ENCODE measurements around the gene SRPK3. TPM values are rescaled to one million over a fixed set of nuclear protein-coding genes. Genes with fewer than 3 reads are reported as not detected.
"Not testable (repeated sequence)": the region's sequence is repeated elsewhere in the genome, so short reads cannot be mapped to it uniquely, and the experiment has no call there.

SRPK3 gene
- total RNA-seq, 1 donor from 2014 or later, result 4.5 TPM

DNA sequence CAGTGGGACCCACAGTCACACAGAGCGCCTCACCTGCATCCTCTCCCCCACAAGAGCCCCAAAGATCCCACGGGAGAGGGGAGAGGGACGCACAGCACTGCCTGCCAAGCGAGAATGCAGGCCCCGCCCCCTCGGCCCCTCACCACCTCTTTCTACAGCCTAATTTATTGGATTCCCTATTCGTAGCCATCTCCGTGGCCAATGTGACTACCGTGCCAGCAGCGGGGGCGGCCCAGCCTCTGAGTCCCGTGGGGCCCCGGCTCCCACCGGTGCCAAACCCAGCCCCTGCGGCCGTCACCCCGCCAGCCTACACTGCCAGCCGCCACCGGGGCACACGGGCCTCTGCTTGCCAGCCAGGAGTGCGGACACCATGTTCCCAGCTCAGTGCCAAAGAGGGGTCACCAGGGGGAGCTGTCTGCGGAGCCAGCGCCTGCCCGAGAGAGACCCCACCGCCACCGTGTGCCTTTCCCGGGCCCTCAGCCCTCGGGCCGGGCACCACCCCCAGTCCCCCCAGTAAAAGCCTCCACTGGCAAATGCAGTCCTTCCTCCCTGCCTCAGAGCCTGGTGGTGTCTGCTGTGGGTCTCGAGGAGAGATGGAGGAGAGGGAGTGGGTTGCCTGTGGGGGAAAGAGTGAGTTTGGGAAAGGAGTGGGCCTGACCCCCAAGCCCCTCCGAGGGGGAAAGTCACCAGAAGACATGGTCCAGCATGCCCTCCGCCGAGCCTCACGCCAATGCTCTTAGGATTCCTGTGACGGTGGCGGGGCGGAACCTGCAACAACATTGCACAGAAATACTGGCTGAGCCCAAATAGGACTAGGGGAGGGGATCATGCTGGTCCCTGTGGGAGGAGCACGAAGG, 36.4 kb upstream of the SRPK3 start:
- TF ChIP-seq, protein P1, sequence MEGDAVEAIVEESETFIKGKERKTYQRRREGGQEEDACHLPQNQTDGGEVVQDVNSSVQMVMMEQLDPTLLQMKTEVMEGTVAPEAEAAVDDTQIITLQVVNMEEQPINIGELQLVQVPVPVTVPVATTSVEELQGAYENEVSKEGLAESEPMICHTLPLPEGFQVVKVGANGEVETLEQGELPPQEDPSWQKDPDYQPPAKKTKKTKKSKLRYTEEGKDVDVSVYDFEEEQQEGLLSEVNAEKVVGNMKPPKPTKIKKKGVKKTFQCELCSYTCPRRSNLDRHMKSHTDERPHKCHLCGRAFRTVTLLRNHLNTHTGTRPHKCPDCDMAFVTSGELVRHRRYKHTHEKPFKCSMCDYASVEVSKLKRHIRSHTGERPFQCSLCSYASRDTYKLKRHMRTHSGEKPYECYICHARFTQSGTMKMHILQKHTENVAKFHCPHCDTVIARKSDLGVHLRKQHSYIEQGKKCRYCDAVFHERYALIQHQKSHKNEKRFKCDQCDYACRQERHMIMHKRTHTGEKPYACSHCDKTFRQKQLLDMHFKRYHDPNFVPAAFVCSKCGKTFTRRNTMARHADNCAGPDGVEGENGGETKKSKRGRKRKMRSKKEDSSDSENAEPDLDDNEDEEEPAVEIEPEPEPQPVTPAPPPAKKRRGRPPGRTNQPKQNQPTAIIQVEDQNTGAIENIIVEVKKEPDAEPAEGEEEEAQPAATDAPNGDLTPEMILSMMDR (IDR thresholded peaks at IDR 0.05), result peak in 1 of 3 experiments; percentile 25
- no peaks in the 10 kb centered on the region for H3K9me3 ChIP-seq
- intact Hi-C loops (cut with DNase I), result no loop called here
- no peak for DNase-seq (ENCODE audit: low spot score in 2 of 2)
- H3K4me1 ChIP-seq, result no peaks in the 10 kb centered on the region
- H3K27ac ChIP-seq, result peak overlapping the region; percentile 78
- peak overlapping the region; percentile 26 to 51 for H3K4me3 ChIP-seq
- no peaks in the 10 kb centered on the region for H3K36me3 ChIP-seq
- no peaks in the 10 kb centered on the region for H3K27me3 ChIP-seq

DNA sequence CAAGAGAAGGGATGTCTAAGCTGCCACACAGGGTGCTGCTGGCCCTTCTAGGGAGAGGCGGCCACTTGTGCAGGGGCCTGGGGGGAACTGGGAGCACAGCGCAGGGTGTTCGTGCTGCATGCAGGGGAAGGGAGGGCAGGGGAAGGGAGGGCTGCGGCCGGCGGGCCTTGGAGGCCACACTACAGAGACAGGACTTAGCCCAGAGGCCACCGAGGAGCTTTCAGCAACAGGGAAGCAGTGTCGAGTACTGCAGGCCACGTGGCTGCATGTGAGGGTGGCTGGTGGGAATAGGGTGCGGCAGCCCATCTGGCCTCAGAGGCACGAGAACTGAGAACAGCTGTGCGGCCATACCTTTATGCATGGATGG, 35.8 kb upstream of the SRPK3 start:
- H3K36me3 ChIP-seq; H3K27me3 ChIP-seq; DNase-seq (ENCODE audit: low spot score in 2 of 2); intact Hi-C loops (cut with DNase I); H3K4me1 ChIP-seq; H3K4me3 ChIP-seq; H3K9me3 ChIP-seq: not testable (repeated sequence)
- peak overlapping the region in 1 of 2 donors; percentile 78 for H3K27ac ChIP-seq

DNA sequence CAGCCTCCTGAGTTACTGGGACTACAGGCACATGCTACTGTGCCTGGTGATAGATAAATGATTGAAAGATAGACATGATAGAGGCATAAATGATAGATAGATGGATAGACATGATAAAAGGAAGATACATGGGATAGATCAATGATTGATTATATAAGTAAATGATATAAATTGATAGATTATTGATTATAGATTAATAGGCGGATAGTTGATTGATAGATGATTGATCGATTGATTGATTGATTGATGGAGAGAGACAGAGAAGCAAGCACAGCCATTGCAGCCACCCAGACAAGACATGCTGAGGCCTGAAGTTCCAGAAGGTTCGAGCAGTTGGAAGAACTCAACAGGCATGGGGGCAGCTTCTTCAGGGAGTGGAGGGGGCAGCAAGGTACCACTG, 34.5 kb upstream of the SRPK3 start:
- intact Hi-C loops (cut with DNase I), result no loop called here
- Histone ChIP-seq H3K27me3 (no peaks in the 10 kb centered on the region), H3K4me3 (no peak overlapping the region), H3K4me1 (no peaks in the 10 kb centered on the region), H3K9me3 (no peaks in the 10 kb centered on the region), H3K36me3 (no peaks in the 10 kb centered on the region), H3K27ac (no peak overlapping the region)
- no peak for DNase-seq (ENCODE audit: low spot score in 2 of 2)
- TF ChIP-seq, protein P1 (IDR thresholded peaks at IDR 0.05), result no peak

DNA sequence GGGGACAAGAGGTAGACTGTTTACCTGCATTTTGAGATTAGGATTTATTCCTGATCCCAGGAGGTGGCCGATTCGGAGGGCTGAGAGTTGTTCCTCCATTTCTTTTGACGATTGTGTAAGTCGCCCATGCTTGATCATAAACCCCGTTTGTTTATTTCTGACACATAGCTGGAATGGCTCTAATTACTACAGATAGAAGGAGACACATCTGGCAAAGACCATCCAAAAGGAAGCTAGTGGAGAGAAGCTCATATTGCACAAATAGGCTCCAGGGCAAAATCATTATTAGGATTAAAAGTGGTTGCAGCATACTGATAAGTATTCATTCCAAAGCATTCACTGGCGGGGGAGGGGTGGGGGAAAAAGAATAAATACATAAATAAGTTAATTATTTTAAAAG, 33.9 kb upstream of the SRPK3 start:
- H3K4me3 ChIP-seq; H3K27me3 ChIP-seq; H3K4me1 ChIP-seq; intact Hi-C loops (cut with DNase I); H3K9me3 ChIP-seq; H3K27ac ChIP-seq; DNase-seq (ENCODE audit: low spot score in 2 of 2); H3K36me3 ChIP-seq: not testable (repeated sequence)

DNA sequence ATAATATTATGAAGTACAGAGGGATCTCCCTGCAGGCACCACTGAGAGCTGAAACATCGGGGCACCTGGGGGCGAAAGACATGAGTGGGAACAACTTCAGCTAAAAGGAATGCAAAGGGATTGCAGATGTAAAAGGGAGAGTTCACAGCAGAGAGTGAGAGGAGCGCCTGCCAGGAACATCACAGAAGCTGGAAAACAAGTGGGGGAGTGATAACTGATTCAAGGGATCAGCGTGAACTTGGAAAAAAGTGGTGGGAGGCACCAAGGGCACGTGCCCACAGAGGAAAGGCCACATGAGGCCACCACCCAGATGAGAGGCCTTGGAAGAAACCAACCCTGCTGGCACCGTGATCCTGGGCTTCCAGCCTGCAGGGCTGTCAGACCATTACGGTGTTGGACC, 31.8 kb upstream of the SRPK3 start:
- H3K27ac ChIP-seq; H3K4me3 ChIP-seq; DNase-seq (ENCODE audit: low spot score in 2 of 2); H3K27me3 ChIP-seq; H3K4me1 ChIP-seq; H3K9me3 ChIP-seq; H3K36me3 ChIP-seq; intact Hi-C loops (cut with DNase I): not testable (repeated sequence)

DNA sequence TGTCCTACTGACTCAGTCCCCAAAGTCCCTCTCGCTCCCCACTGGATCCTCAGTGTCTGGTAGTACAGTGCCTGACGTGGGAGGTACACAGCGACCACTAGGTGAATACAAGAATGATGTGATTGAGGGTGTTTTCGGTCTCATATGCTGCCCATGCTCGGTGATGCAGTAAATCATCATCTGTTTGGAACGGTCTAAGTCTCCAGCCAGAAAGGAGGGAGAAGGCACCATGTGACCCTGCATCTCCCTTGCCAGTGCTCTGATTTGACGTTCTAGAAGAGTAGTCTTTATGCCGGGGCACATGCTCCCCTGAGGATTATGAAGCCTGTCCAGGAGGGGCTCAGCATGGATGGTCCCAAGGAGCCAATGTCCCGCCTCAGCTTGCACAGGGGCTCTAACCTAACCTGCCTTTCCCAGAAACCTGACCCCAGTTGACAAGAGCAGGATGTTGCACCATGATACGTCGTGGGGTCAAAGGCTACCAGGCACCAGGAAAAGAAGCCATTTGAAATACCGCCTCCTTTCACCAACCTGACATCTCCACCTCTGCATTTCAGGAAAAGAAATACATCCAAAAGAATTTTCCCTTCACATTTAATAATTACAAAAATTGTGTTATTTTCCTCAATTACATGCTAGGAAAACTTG, 30.6 kb upstream of the SRPK3 start:
- intact Hi-C loops (cut with DNase I), result no loop called here
- H3K4me1 ChIP-seq, result no peaks in the 10 kb centered on the region
- TF ChIP-seq, protein P1 (IDR thresholded peaks at IDR 0.05), result no peak
- no peak overlapping the region for H3K27ac ChIP-seq
- H3K4me3 ChIP-seq, result no peak overlapping the region
- DNase-seq (ENCODE audit: low spot score in 2 of 2), result no peak
- H3K9me3 ChIP-seq, result no peaks in the 10 kb centered on the region
- H3K36me3 ChIP-seq, result no peaks in the 10 kb centered on the region
- no peaks in the 10 kb centered on the region for H3K27me3 ChIP-seq

DNA sequence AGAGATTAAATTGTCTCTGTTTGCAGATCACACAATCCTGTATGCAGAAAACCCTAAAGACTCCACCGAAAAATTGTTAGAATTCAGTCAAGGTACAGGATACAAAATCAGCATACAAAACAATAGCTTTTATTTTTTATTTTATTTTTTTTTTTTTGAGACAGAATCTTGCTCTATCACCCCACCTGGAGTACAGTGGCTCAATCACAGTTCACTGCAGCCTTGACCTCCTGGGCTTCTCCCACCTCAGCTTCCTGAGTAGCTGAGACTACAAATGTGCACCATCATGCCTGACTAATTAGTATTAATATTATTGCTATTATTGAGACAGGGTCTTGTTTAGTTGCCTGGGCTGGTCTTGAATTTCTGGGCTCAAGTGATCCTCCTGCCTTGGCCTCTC, 25.7 kb upstream of the SRPK3 start:
- intact Hi-C loops (cut with DNase I), result no loop called here
- Histone ChIP-seq H3K9me3 (peaks cover 0 to 5% of the 10 kb centered on the region in 2 donors), H3K27ac (no peak overlapping the region), H3K36me3 (no peaks in the 10 kb centered on the region), H3K27me3 (no peaks in the 10 kb centered on the region), H3K4me3 (no peak overlapping the region), H3K4me1 (no peaks in the 10 kb centered on the region)
- no peak for DNase-seq (ENCODE audit: low spot score in 2 of 2)
- TF ChIP-seq, protein P1 (IDR thresholded peaks at IDR 0.05), result no peak

All from ascending aorta (tissue), 2 donors.